Epithelial cell of esophagus (primary cell): ENCODE results near the gene CRIP1.

Source experiments
- DNase-seq: peaks from one replicate; pipeline ENCODE4 v3.0.0; 2010; ENCODE audit warnings: low read depth
- H3K4me3 ChIP-seq: 2 replicates; pipeline ENCODE4 v1.5.1; 2011; ENCODE audit warnings: mild to moderate bottlenecking, low read length, control low read depth
- TF ChIP-seq, protein P1 (sequence below): IDR thresholded peaks from 2 replicates; pipeline ENCODE4 v1.5.1; 2011; ENCODE audit warnings: low read depth, mild to moderate bottlenecking, low read length, control low read depth, inconsistent platforms; ENCODE audit not compliant: insufficient read depth; ENCODE audit errors: missing control alignments

CRIP1 gene

DNA sequence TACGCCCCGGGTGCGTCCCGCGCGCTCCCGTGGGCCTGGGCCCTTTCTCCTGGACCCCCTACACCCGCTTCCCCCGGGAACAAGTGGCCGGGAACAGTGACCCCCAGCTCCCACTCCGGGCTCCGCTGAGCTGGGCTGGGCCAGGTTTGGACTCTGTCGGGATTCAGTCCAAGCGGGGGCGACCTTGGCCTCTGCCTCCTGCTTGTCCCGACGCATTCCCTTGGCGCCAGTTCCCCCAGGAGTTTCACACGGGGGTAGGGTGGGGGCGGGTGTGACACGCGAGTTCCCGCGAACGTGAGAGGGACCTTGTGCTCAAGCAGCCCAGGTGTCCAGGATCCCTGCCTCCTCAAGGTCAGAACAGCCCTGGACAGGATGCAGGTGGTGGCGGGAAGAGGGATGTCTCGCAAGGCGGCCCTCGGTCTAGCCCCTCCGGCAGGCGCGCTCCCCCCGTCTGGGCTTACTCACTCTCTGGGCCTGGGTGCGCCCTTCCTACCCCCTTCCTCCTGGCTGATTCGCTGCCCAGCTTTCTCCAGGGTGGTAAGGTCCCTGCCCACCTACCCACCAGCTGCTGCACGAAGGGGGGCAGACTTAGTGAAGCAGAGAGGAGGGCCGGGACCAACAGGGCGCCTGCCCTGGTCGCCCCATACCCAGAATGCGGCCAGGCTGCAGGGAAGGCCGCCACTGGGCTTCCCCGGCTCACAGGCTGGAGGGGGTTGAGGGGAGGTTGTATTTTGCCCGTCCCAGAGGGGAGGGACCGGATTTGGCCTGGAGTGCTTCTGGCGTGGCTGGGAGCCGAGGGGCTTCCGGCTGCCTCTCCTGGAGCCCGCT lies 11.2 kb upstream of the CRIP1 start:
- H3K4me3 ChIP-seq, result peak overlapping the region; percentile 46
- peak; percentile 62 for DNase-seq
- TF ChIP-seq, protein P1, sequence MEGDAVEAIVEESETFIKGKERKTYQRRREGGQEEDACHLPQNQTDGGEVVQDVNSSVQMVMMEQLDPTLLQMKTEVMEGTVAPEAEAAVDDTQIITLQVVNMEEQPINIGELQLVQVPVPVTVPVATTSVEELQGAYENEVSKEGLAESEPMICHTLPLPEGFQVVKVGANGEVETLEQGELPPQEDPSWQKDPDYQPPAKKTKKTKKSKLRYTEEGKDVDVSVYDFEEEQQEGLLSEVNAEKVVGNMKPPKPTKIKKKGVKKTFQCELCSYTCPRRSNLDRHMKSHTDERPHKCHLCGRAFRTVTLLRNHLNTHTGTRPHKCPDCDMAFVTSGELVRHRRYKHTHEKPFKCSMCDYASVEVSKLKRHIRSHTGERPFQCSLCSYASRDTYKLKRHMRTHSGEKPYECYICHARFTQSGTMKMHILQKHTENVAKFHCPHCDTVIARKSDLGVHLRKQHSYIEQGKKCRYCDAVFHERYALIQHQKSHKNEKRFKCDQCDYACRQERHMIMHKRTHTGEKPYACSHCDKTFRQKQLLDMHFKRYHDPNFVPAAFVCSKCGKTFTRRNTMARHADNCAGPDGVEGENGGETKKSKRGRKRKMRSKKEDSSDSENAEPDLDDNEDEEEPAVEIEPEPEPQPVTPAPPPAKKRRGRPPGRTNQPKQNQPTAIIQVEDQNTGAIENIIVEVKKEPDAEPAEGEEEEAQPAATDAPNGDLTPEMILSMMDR, result no peak

DNA sequence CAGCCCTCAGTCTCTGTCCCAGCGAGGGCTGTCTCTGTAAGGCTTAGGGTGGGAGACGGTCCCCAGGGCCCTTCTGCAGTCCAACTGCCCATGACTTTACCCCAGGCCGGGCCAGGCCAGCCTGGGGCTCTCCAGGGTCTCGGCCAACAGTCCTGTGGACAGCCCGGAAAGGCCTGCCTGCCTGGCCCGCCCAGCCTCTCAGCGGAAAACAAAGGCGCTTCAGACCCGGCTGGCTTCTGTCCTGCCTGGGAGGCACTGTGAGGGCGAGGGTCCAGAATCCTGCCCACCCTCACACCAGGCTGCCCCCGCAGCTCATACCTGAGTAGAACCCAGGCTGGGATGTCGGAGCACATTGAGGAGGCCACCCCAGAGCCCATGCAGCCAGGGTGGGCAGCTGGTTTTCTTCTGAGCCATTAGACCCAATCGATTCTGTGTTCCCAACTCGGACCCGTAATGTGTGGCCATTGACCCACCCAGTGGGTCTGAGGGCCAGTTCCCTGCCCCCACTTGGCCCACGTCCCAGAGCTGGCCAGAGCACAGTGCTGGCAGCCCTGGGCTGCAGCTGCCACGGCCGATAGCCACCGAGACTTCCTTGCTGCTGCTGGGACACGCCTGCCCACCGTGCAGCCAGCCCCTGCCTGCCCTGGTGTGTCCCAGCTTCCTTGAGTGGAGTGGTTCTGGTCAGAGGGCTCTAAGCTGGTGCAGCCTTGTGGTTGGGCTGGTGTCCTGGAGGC lies 10.4 kb upstream of the CRIP1 start:
- TF ChIP-seq, protein P1, result no peak
- peak overlapping the region; percentile 46 for H3K4me3 ChIP-seq
- peak; percentile 22 for DNase-seq

DNA sequence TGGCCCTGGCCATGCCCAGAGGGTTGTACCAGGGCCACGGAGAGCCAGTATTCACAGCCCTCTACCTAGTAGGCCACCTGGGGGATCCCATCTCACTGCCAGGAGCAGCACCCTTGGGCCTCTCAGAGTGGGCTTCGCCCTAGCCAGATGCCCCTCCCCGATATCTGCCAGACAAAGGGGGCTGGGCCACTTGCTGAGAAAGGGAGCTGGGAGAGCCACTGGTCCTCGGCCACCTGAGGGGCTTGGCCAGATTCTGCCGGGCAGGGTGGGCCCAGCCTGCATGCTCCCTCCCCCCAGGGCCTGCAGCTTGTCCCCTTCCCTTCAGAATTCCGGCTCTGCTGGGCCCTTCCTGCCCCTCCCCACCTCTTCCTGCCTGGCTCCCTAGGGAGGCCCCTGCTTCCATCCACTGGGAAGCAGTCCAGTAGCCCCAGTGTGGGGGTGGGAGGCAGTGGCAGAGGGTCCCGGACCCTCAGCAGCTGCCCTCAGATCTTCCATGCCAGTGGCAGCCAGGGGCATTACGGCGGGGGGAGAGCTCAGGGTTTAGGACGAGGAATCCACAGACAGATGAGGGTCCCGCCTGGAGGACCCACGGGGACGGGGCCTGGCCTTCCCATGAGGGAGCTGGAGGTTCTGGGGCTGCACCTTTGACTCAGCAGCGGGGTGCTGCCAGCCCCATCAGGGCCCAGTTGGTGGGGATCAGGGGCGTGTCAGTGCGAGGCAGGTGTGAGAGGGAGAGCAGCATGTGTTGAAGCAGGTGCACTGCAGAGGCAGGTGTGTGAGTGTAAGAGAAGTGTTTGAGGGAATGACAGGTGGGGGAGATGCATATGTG lies 9.6 kb upstream of the CRIP1 start:
- H3K4me3 ChIP-seq, result no peak overlapping the region
- DNase-seq, result no peak
- TF ChIP-seq, protein P1, result no peak

DNA sequence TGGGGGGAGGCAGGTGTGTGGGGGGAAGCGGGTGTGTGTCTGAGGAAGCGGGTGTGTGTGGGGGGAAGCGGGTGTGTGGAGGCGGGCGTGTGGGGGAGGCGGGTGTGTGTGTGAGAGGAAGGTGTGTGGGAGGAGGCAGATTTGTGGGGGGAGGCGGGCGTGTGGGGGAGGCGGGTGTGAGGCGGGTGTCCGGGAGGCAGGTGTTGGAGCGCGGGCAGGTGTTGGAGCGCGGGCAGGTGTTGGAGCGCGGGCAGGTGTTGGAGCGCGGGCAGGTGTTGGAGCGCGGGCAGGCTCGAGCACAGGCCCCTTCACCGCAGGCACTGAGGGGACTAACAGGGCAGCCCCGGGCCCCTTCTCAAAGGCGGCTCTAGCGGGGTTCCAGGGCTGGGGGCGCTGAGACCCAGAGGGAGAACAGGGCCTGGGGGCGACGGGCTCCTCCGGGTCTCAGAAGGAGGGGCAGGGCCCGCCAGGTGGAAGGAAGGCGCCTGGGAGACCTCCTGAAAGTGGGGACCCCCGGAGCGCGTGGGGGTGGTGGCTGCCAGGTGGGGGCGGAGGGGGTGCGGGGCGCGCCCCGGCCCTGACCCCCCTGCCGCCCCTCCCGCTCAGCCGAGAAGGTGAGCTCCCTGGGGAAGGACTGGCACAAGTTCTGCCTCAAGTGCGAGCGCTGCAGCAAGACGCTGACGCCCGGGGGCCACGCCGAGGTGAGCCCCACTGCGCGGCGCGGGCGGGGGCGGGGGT lies 8.9 kb upstream of the CRIP1 start:
- TF ChIP-seq, protein P1, result no peak
- no peak overlapping the region for H3K4me3 ChIP-seq

DNA sequence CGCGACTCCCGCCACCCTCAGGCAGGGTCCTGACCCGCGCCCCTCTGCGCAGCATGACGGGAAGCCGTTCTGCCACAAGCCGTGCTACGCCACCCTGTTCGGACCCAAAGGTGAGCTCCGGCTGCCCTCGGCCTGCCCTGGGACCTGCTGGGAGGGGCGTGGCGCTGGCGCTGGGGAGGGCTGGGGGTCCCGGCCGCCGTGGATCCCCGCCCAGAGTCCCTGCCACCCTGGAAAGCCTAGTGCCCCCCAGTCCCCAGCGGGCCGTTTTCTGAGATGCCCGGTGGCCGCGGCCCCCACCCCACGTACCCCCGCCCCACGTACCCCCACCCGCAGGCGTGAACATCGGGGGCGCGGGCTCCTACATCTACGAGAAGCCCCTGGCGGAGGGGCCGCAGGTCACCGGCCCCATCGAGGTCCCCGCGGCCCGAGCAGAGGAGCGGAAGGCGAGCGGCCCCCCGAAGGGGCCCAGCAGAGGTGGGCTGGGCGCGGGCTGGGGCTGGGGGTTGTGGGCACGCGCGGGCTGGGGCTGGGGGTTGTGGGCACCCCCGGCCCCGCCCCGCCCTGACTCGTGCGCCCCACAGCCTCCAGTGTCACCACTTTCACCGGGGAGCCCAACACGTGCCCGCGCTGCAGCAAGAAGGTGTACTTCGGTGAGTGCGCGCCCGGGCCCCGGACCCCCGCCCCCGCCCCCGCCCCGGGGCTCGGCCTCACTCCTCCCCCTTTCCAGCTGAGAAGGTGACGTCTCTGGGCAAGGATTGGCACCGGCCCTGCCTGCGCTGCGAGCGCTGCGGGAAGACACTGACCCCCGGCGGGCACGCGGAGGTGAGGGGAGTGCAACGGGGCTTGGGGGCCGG lies 8.1 kb upstream of the CRIP1 start:
- DNase-seq, result no peak
- TF ChIP-seq, protein P1, result no peak
- H3K4me3 ChIP-seq, result no peak overlapping the region

More for the DNA sequence above, 8.9 kb upstream of the CRIP1 start:
- DNase-seq, result no peak
